Posterior vena cava (tissue), 2 donors: ENCODE measurements around the gene TMEM143. TPM values are rescaled to one million over a fixed set of nuclear protein-coding genes. Genes with fewer than 3 reads are reported as not detected.
"Not testable (repeated sequence)": the region's sequence is repeated elsewhere in the genome, so short reads cannot be mapped to it uniquely, and the experiment has no call there.

Experiments used
- DNase-seq: peaks from one replicate; pipeline ENCODE4 v3.0.0-alpha.2; 2020; ENCODE audit warnings: low spot score
- intact Hi-C, 2 donors: fragments of 100-400 bp; cut with DNase I; formaldehyde crosslinking; loops; one replicate each; pipeline versions ENCODE4 v1.14.1 to v1.14.2; 2022 to 2023
- total RNA-seq, 2 donors: library from RNA; stranded (reverse); fragmentation: NEBNext Ultra II Directional; extraction: Animal tissue kit (Norgen Biotek cat#: 25700); gene quantifications; one replicate each; pipeline ENCODE4 v1.2.1, GENCODE V29; 2021
- donor health status: DM: yes; HTN: yes; CAD: no.
- donor health status: DM: yes; HTN: yes; CAD: no.

TMEM143 gene
- total RNA-seq, 2 donors from 2014 or later: 5.0 to 6.3 TPM

GRCh38 chr19:48392860-48393558, 29.3 kb upstream of the TMEM143 start:
- intact Hi-C loops: no loop called here
- no peak for DNase-seq

GRCh38 chr19:48392006-48392344, 28.2 kb upstream of the TMEM143 start:
- DNase-seq, intact Hi-C loops: not testable (repeated sequence)

DNA sequence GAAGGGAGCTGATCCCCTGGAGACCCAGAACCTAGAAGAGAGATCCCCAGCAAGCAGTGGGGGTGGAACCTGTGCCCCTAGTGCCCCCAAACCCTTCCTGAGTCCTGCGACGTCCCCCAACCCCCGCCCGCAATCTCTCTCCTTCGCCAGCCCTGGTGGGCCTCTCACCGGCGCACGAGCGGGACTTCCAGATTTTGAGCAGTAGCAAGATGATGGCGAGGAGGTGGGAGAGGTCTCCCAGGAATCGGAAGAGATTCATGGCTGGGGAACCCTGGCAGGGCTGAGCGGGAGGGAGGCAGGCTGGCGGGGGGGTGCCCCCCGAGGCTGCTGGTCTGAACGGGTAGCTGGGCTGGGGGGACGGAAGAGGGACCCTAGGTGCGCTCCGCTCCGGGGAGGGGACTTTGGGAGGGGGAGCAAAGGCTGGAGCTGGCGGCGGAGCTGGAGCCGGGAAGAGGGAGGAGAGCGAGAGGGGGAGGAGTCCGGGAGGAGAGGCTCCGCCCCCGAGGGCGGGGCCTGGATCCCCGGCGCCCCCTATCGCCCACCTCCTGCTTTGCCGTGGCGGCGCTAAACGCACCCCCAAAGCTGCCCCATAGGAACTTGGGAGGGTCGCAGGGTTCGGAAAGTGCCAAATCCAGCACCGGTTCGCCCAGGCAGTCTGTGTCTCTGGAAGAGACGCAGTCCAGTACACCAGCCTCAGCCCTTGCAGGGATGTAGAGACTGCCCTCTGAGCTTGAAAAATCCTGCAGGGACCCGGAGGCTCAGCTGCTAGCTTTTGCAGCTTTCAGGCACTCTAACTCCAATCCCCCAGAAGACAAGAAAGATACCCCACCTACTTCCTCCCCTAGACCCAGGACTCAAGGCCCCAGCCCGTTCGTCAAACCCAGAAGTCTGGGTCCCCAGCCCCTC, 27.6 kb upstream of the TMEM143 start, which contains the start of gene KDELR1:
TSS of gene KDELR1 (minus strand) at position 452 of the 906 bp plus-strand sequence. CDS start at position 259, 193 bp downstream.
- intact Hi-C loops: no loop called here

DNA sequence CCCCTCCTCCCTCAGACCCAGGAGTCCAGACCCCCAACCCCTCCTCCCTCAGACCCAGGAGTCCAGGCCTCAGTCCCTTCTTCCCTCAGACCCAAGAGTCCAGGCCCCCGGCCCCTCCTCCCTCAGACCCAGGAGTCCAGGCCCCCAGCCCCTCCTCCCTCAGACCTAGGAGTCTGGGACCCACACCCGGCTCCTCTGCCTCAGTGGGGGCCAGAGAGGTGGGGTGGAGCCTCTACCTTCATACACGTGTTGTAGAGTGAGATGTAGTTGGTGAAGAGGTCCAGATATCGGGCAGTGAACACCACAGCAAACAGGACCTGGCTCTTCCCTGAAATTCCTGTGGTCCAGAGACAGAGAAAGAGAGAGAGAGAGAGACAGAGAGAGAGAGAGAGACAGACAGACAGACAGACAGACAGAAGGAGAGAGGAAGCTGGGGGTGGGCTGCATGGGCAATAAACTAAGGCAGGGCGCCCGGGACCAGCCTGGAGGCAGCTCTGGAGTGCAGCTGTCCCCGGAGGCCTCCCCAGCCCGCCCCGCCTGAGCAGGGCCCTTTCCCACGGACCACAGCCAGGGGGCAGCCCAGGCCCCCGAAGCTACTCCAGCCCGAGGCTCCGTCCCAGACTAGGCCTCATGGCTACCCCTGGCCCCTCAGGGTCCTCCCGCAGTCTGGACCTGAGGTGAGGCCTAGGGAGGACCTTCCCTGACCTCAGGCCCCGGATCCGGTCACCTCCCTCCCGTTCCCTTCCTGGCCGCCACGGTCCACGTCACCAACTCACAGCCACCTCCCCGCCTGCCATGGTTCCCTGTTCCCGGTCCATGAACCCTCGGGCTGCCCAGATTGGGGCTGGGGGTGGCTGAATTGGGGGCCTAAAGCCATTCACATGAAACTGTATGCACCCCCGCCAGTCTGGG, 26.7 kb upstream of the TMEM143 start:
- intact Hi-C loops: no loop called here
- DNase-seq: peak; percentile 90

More for the DNA sequence above, 27.6 kb upstream of the TMEM143 start, which contains the start of gene KDELR1:
- peak; percentile 92 for DNase-seq

DNA sequence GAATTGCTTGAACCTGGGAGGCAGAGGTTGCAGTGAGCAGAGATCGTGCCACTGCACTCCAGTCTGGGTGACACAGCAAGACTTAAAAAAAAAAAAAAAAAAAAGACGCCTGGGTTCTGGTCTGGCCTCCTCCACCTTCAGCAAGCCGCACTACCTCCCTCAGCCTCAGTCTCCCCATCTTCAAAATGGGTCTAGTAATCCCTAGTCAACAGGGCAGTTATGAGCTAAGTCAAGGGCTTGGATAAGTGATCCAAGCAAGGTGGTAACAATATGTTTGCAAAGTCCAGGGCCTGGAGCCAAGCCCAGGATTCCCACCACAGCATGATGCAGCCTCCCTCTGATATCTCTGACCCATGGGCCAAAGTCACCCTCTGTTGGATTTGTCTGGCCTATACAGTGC, 23.2 kb upstream of the TMEM143 start:
- intact Hi-C loops: no loop called here
- no peak for DNase-seq

GRCh38 chr19:48385461-48386087, 21.8 kb upstream of the TMEM143 start:
- no peak for DNase-seq
- intact Hi-C loops: no loop called here

DNA sequence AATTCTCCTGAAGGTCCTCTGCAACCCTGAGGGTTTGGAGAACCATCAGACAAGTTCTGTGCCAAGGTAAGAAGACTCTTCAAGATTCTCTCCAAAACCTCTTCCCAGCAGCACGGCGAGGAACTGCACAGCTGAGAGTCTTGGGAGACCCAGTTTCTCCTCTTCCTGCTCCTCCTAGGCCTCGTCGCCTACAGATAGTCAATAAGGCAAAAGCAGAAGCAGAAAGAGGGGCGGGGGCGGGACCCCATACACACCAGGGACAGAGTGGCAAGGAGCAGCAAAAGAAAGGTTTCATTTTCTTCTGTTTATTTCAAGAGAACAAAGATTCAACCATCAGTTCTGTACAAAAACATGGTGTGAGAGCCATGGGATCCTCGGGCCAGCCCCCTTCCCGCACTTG, 18.5 kb upstream of the TMEM143 start:
- DNase-seq: no peak
- intact Hi-C loops: loop anchor here in 1 of 2 donors (1.0 kb wide), 1 partner anchor 42 kb away; no protein-coding TSS in a partner anchor

DNA sequence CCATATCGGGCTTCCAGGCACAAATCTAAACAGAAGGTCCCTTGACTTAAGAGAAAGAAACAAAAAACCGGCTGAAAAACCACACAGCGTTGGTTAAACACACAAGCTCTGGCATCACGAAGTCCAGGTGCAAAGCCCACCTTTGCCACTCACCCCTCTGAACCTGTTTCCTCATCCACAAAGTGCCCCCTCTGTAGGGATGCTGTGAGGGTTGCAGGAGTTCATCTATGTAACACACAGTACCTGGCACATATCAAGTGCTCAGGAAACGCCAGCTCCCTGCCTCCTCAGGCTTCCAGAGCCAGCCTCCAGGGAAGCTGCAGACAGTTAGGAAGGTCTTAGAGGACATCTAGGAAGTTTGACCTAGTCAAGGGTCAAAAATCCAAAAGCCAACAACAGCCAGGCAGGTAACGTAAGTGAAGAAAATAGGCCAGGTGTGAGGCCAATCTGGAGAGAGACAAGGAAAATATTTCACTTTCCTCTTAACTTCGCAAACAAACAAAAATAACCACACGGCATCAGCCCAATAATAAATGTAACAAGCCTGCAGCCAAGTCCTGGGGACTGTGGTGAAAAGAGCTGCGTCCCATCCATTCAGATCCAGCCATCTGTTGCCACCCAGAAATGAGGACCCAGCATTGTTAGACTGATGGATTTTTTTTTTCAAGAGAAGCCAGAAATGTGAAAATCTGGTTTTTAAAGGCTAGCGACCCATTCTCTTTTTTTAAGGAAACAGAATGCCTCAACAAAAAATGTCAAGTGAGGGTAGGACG, 17.6 kb upstream of the TMEM143 start:
- DNase-seq: no peak
- intact Hi-C loops: no loop called here

DNA sequence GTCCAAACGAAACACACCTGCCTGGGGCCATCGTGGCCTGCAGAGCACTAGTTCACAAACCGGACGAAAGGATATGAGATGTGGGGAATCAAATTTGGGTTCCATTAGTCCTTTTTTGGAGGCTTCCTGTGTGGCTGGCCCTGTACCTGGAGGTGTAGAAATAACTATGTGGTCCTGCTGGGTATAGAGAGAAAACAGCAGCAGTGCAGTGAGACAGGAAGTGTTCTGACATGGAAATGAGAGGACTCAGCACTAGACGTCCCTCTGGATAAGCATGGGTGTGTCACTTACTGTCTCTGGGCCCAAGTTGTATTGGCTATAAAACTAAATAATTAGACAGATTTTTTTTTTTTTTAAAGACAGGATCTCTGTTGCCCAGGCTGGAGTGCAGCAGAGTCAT, 15.3 kb upstream of the TMEM143 start:
- DNase-seq: no peak
- intact Hi-C loops: no loop called here

- no peak for DNase-seq
- intact Hi-C loops: no loop called here
These were observed 14.4 kb upstream of the TMEM143 start for GRCh38 chr19:48378194-48378570.

- no peak for DNase-seq
- intact Hi-C loops: no loop called here
These were observed 9.8 kb upstream of the TMEM143 start for GRCh38 chr19:48373567-48373966.

- DNase-seq: no peak
- intact Hi-C loops: no loop called here
These were observed 9.2 kb upstream of the TMEM143 start for GRCh38 chr19:48372904-48373303.

GRCh38 chr19:48371771-48372170, 8.0 kb upstream of the TMEM143 start:
- DNase-seq, intact Hi-C loops: not testable (repeated sequence)

DNA sequence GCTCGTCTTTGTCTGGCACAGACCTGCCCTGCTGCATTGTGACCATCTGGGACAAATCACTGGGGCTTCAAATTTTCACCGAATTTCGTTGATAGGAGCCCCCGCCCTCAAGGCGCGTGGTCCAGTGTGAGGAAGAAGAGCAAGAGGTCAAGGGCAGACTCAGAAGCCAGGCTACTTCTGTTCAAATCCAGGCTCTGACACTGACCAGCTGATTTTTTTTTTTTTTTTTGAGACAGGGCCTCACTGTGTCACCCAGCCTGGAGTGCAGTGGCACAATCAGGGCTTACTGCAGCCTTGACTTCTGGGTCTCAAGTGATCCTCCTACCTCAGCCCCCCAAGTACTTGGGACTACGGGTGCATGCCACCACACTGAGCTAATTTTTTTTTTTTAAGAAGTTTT, 7.6 kb upstream of the TMEM143 start:
- DNase-seq: no peak
- intact Hi-C loops: no loop called here

DNA sequence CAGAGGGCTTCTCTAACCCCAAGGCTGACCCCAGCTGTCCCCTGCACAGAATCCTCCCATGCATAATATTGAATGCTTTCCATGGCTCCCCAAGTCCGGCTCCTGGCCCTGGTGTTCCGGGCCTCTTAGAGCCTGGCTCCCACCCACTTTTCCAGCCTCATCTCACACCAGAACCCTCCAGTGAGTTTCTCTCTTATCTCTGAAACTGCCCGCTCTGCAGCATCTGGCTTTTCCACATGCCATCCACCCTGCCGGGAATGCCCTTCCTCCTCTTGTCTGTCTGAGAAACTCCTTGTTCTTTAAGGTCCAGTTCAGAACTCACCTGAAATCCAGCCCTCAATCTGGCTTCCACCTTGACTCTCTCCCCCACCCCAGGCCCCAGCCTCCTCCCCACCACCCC, 7.2 kb upstream of the TMEM143 start:
- no peak for DNase-seq
- intact Hi-C loops: no loop called here

- DNase-seq: no peak
- intact Hi-C loops: no loop called here
These were observed 5.2 kb upstream of the TMEM143 start for GRCh38 chr19:48368936-48369335.

- intact Hi-C loops: no loop called here
- no peak for DNase-seq
These were observed 4.1 kb upstream of the TMEM143 start for GRCh38 chr19:48367855-48368254.

GRCh38 chr19:48365602-48366001, 1.9 kb upstream of the TMEM143 start:
- intact Hi-C loops: no loop called here
- no peak for DNase-seq
